ENCODE measurements around the gene RRP7A.
"Not testable (repeated sequence)": the region's sequence is repeated elsewhere in the genome, so short reads cannot be mapped to it uniquely, and the experiment has no call there.

RRP7A gene

DNA sequence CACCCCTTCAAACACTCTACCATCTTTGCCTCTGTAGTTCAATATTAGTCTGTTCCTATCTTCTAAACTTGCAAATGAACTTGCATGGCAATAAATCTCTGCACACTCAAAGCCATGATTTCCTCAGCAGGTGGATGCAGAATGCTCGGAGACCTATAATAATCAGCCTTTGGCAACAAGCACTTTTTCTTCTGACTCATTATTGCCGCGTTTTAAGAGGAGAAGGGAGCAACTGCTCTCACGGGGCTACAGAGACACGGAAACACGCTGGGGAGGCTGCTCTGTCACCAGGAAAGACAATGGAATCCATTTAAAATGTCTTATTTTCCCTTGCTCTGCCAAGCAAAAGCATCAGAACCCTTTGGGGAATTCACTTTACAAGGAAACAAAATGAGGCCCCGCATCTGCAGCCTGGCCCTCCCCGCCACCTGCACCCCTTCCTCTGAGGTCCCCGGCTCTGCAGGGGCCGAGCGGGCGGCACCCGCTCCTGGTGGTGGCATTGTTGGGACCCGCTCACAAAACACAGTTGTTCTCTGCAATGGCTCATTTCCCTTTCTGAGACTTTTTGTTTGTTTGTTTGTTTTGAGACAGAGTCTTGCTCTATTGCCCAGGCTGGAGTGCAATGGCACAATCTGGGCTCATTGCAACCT, 15.6 kb upstream of the RRP7A start:
- not testable (repeated sequence) for DNase-seq

- no peak for DNase-seq
Measured at GRCh38 chr22:42533638-42533977, 14.0 kb upstream of the RRP7A start.

- DNase-seq, result not testable (repeated sequence)
Measured at GRCh38 chr22:42531401-42532084, 11.9 kb upstream of the RRP7A start.

- not testable (repeated sequence) for DNase-seq
Measured at GRCh38 chr22:42529435-42529834, 9.8 kb upstream of the RRP7A start.

- DNase-seq, result no peak
Measured at GRCh38 chr22:42528591-42529307, 9.2 kb upstream of the RRP7A start.

DNA sequence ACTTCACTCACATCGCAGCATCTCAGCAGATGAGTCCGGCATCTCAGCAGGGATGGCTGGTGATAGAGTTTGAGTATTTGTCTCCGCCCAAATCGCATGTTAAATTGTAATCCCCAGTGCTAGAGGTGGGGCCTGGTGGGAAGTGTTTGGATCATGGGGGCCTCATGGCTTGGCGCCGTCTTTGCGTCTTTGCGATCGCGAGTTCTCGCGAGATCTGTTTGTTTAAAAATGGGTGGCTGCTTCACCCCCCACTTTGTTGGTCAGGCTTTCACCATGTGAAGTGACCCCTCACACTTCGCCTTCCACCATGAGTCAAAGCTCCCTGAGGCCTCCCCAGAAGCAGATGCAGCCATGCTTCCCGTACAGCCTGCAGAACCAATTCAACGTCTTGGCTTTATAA, 3.0 kb upstream of the RRP7A start:
- DNase-seq, result no peak

GRCh38 chr22:42521228-42521546, 1.6 kb upstream of the RRP7A start:
- DNase-seq, result no peak

DNA sequence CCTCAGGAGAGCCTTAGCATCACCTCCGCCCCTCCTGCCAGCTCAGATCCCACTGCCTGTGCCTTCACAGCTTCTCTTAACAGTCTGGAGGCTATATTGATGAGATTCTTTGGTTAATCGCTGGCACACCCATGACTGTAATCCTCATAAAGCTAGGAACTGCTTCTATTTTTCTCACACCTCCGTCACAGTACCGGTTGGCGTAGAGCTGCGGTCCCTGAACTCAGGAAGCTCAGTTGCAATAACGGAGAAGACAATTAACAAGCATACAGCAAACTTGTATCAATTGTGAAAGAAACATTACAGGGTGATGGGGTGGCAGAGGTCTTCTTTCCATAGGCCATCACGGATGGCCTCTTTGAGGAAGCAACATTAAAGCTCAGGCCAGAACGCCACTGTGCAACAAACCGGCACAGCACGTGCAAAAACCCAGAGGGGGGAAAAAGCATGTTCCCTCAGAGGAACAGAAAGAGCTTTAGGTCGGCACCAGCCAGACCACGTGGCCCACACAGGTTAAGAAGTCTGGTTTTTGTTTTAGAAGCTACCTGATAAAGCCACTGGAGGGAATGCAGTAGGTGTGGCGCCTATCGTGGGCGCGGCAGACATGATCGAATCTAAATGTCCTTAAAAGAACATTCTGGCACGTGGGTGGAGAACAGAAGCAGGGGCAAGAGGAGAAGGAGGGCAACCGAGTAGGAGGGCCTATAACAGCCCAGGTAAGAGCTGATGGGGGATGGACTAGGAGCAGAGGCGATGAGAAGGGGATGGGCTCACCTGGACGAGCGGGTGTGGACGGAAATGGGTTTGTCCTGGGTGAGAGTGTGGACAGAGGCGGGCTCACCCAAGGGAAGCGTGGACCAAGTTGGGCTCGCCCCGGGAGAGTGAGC, 715 bp downstream of the RRP7A start:
- DNase-seq, result not testable (repeated sequence)

DNA sequence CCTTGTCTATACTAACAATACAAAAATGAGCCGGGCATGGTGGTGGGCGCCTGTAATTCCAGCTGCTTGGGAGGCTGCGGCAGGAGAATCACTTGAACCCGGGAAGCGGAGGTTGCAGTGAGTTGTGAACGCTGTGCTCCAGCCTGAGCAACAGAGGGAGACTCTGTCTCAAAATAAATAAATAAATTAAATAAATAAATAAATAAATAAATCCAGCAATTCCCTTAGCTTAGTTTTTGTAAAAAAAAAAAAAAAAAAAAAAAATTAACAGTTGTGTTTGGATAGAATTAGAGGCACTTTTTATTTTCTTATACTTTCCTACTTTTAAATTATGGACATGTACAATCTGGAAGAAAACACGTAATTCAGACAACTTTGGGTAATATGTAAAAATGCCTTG, 2.5 kb downstream of the RRP7A start:
- not testable (repeated sequence) for DNase-seq

GRCh38 chr22:42515896-42516295, 3.7 kb downstream of the RRP7A start:
- DNase-seq, result no peak

- DNase-seq, result not testable (repeated sequence)
Measured at GRCh38 chr22:42515304-42515703, 4.3 kb downstream of the RRP7A start.

GRCh38 chr22:42514331-42514730, 5.3 kb downstream of the RRP7A start:
- DNase-seq, result not testable (repeated sequence)

DNA sequence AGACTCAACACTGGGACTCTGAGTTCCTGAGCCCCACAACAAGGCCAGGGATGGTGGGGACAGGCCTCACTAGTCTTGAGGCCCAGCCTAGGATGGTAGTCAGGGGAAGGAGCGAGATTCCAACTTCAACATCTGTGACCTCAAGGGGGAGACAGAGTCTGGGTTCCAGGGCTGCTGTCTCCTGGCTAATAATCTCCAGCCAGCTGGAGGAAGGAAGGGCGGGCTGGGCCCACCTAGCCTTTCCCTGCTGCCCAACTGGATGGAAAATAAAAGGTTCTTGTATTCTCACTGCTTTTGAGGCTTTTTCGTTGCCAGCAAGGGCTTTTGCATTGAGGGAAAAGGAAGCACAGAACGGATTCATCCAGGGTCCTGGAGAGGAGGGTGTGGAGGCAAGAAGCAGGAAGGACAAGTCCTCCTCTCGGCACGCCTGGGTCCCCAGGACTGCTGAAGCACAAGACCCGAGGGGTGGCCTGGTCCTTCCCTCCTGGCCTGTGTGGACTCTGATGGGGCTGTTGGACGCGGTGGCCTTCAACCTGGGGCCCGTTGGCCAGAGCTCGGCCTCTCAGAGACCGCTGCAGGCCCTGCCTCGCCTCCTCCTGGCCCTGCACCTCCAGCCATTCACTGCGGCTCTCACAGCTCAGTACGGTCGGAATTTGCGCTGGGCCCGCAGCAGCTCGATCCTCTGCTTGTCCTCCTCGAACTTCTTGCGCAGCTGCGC, 7.2 kb downstream of the RRP7A start:
- peak; percentile 36 for DNase-seq

- DNase-seq, result no peak
Measured at GRCh38 chr22:42511401-42511891, 8.2 kb downstream of the RRP7A start.

DNA sequence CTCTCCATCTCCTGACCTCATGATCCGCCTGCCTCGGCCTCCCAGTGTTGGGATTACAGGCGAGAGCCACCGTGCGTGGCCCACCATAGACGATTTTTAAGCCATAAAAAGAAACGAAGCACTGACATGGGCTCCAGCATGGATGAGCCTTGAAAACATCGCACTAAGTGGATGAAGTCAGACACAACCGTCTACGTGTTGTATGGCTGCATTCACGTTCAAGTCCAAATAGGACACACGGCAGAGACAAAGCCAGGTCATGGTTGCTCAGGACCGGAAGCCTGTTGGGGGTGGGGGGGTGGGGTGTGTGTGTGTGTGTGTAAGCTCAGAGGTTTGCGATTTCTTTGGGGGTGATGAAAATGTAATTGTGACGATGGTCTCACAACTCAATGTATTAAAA, 10.0 kb downstream of the RRP7A start:
- DNase-seq, result no peak

GRCh38 chr22:42508975-42509364, 10.6 kb downstream of the RRP7A start:
- not testable (repeated sequence) for DNase-seq

GRCh38 chr22:42508327-42508974, 11.1 kb downstream of the RRP7A start:
- DNase-seq, result not testable (repeated sequence)

DNA sequence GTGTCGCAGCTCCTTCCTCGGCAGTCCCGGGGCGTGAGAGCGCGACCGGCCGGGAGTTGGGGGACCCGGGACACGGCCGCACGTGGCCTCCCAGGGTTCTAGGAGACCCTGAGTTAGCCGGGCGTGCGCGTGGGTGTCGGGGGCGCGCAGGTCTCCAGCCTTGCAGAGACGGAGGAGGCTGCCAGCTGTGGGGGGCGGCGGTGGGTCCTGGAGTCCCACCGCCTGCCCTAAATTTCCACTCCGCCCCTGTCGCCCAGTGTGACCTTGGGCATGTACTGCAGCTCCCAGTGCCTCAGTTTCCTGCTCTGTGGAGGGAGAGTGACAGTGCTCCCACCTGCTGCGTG, 18.8 kb downstream of the RRP7A start:
- DNase-seq, result no peak

DNA sequence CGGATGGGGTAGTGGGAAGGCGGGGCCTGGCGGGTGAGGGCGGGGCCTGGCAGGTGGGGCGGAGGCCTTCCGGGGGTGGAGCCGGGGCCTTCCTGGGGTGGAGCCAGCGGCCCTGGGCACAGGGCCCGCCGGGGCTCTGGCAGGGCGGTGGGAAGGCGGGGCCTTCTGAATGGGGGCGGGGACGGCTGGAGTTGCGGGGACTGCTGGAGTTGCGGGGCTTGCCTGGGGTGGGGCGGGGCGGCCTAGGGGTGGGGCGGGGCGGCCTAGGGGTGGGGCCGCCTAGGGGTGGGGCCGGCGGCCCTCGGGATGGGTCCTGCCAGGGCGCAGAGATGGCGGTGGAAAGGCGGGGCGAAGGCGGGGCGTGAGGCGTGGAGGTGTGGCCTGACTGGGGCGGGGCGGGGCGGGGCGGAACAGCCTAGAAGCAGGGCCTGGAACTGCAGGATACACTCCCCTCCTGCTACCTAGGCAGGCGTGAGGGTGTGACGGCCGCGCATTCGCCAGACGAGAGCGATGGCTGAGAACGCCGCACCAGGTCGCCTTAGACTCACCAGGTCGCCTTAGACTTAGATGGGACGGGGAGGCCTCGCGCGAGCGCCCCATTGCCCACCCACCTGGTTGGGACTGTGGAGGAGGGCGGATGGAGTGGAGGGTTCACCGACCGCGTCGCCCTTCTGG, 19.3 kb downstream of the RRP7A start:
- peak; percentile 74 for DNase-seq

GRCh38 chr22:42499773-42500160, 19.8 kb downstream of the RRP7A start:
- DNase-seq, result not testable (repeated sequence)

DNA sequence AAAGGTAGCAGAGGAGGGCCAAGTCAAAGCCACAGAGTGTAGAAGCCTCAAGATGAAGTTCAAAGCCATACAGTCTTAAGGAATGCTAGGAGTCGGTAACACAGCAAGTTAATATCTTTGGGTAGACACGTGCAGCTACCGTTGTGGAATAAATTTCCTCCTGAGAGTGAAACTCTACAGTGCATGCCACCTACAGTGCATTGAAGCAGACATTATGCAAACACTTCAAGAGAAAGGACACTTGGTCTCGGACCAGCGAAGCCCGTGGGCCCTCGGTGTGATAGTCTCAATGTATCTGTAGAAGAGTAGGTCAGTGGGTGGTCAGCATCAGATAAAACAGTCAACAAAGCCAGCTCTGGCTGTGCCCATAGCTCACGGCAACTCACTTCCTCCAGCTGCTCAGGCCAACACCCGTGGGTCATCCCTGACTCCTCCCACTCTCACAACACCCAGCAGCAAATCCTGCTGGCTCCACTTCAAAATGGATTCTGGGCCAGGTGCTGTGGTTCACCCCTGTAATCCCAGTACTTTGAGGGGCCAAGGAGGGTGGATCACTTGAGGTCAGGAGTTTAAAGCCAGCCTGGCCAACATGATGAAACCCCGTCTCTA, 24.0 kb downstream of the RRP7A start:
- DNase-seq, result not testable (repeated sequence)
